Measurements from ENCODE around the gene TRABD2B.

Gene TRABD2B

GRCh38 chr1:47992720-47993415 is 4.3 kb downstream of the TRABD2B start:
- peak; percentile 41 for DNase-seq (ENCODE audit: low spot score)

GRCh38 chr1:47991673-47992072 is 5.5 kb downstream of the TRABD2B start:
- DNase-seq (ENCODE audit: low spot score): no peak

GRCh38 chr1:47991187-47991586 is 6.0 kb downstream of the TRABD2B start:
- peak; percentile 45 for DNase-seq (ENCODE audit: low spot score)

- no peak for DNase-seq (ENCODE audit: low spot score)
Measured at GRCh38 chr1:47990286-47990685, 6.9 kb downstream of the TRABD2B start.

GRCh38 chr1:47987601-47988000 is 9.6 kb downstream of the TRABD2B start:
- no peak for DNase-seq (ENCODE audit: low spot score)

- no peak for DNase-seq (ENCODE audit: low spot score)
Measured at GRCh38 chr1:47986761-47987200, 10.4 kb downstream of the TRABD2B start.

- no peak for DNase-seq (ENCODE audit: low spot score)
Measured at GRCh38 chr1:47985018-47985417, 12.2 kb downstream of the TRABD2B start.

GRCh38 chr1:47984175-47984789 is 12.9 kb downstream of the TRABD2B start:
- DNase-seq (ENCODE audit: low spot score): peak; percentile 62

- DNase-seq (ENCODE audit: low spot score): no peak
Measured at GRCh38 chr1:47983691-47984090, 13.5 kb downstream of the TRABD2B start.

- no peak for DNase-seq (ENCODE audit: low spot score)
Measured at GRCh38 chr1:47981667-47982350, 15.4 kb downstream of the TRABD2B start.

- no peak for DNase-seq (ENCODE audit: low spot score)
Measured at GRCh38 chr1:47980501-47980900, 16.7 kb downstream of the TRABD2B start.

GRCh38 chr1:47979724-47980123 is 17.5 kb downstream of the TRABD2B start:
- DNase-seq (ENCODE audit: low spot score): no peak

- no peak for DNase-seq (ENCODE audit: low spot score)
Measured at GRCh38 chr1:47978486-47978885, 18.7 kb downstream of the TRABD2B start.

- no peak for DNase-seq (ENCODE audit: low spot score)
Measured at GRCh38 chr1:47976728-47977127, 20.5 kb downstream of the TRABD2B start.

- DNase-seq (ENCODE audit: low spot score): no peak
Measured at GRCh38 chr1:47976267-47976666, 20.9 kb downstream of the TRABD2B start.

GRCh38 chr1:47975302-47975921 is 21.8 kb downstream of the TRABD2B start:
- no peak for DNase-seq (ENCODE audit: low spot score)

GRCh38 chr1:47972864-47973432 is 24.2 kb downstream of the TRABD2B start:
- DNase-seq (ENCODE audit: low spot score): no peak

GRCh38 chr1:47971385-47972160 is 25.6 kb downstream of the TRABD2B start:
- DNase-seq (ENCODE audit: low spot score): no peak

GRCh38 chr1:47970882-47971281 is 26.3 kb downstream of the TRABD2B start:
- no peak for DNase-seq (ENCODE audit: low spot score)

GRCh38 chr1:47969478-47969877 is 27.7 kb downstream of the TRABD2B start:
- no peak for DNase-seq (ENCODE audit: low spot score)

- no peak for DNase-seq (ENCODE audit: low spot score)
Measured at GRCh38 chr1:47968556-47968888, 28.7 kb downstream of the TRABD2B start.

Measured in kidney tubule cell (primary cell).